ENCODE data around the gene TMEM72. TPM values are rescaled to one million over a fixed set of nuclear protein-coding genes. Genes with fewer than 3 reads are reported as not detected.

Gene TMEM72
- total and polyA plus RNA-seq, 2 donors (not counting 3 experiments of a cell fraction or from before 2014, with no cell fraction given), result not detected

- no peaks in the 10 kb centered on the region for H4K20me1 ChIP-seq (replicated peaks; ENCODE audit: control insufficient read depth, extremely low read depth, insufficient read depth, low read length)
- no peaks in the 10 kb centered on the region for H3K79me2 ChIP-seq (ENCODE audit: control insufficient read depth, insufficient read depth, low read length)
- H3K9me3 ChIP-seq (replicated peaks; ENCODE audit: control insufficient read depth, insufficient read depth, low read length), result no peaks in the 10 kb centered on the region
- POLR2A ChIA-PET, result no interaction called here
- no peak for TF ChIP-seq FOS (IDR thresholded peaks at IDR 0.05; ENCODE audit: borderline replicate concordance, insufficient read depth, low read length)
- no peak for TF ChIP-seq GATA2 (IDR thresholded peaks at IDR 0.05; ENCODE audit: insufficient read depth, insufficient read length, low read depth, low read length)
- TF ChIP-seq JUN (IDR thresholded peaks at IDR 0.05; ENCODE audit: borderline replicate concordance, insufficient read depth, insufficient read length, low read depth), result no peak
- no peak overlapping the region for H3K27ac ChIP-seq (ENCODE audit: insufficient read depth, low read depth, low read length)
- H3K4me2 ChIP-seq (ENCODE audit: insufficient read depth, low read length), result no peak overlapping the region
- H3K4me1 ChIP-seq (ENCODE audit: control insufficient read depth, extremely low read depth, insufficient read depth, low read length), result no peaks in the 10 kb centered on the region
- no TSS peak for BruUV-seq (replicated peaks)
- no peak for FAIRE-seq
- no peaks in the 10 kb centered on the region for H3K27me3 ChIP-seq (ENCODE audit: control insufficient read depth in 2 of 2, insufficient read depth in 2 of 2, low read length in 2 of 2)
- no peaks in the 10 kb centered on the region for H3K36me3 ChIP-seq (ENCODE audit: control insufficient read depth in 2 of 2, extremely low read depth in 1 of 2, insufficient read depth in 2 of 2, low read length in 2 of 2)
- H3K9ac ChIP-seq (replicated peaks; ENCODE audit: extremely low read depth, insufficient read depth, low read length), result no peak overlapping the region
- H3K9me1 ChIP-seq (replicated peaks; ENCODE audit: control insufficient read depth, extremely low read depth, insufficient read depth, low read length), result no peaks in the 10 kb centered on the region
- dilution Hi-C loops (cut with MboI; ENCODE audit: extremely low pct_ligation_motif_present, low sequenced_read_pairs), result no loop called here
- CTCF ChIA-PET, result interaction anchor here (1.1 to 4.8 kb wide), 6 partner anchors 10 to 301 kb away, joined by 3 to 62 read pairs (median 10); partner anchors contain the start of gene ZNF22
- H3K4me3 ChIP-seq (replicated peaks in 1 of 3; ENCODE audit: insufficient read depth in 1 of 3, low read depth in 1 of 3, low read length in 3 of 3), result no peak overlapping the region
- intact Hi-C loops (cut with micrococcal nuclease), result no loop called here
- H2AFZ ChIP-seq (ENCODE audit: low read depth, low read length), result no peak overlapping the region
- no peak for DNase-seq (ENCODE audit: low read depth, low spot score)
Observed at GRCh38 chr10:44934416-44935200, 23.5 kb downstream of the TMEM72 start.

GRCh38 chr10:44935201-44935965 is 24.2 kb downstream of the TMEM72 start:
- TF ChIP-seq MYC (IDR thresholded peaks at IDR 0.05; ENCODE audit: low read depth, low read length), result no peak
- no peak for TF ChIP-seq EZH2 (IDR thresholded peaks at IDR 0.05; ENCODE audit: borderline replicate concordance, low read depth, low read length, severe bottlenecking)
- no peak for TF ChIP-seq JUN (IDR thresholded peaks at IDR 0.05; ENCODE audit: borderline replicate concordance, insufficient read depth, insufficient read length, low read depth)
- no peak for TF ChIP-seq POLR2AphosphoS5 (IDR thresholded peaks at IDR 0.05; ENCODE audit: insufficient read depth, low read depth, low read length)
- TF ChIP-seq FOS (IDR thresholded peaks at IDR 0.05; ENCODE audit: borderline replicate concordance, insufficient read depth, low read length), result no peak
- no peak for TF ChIP-seq MAX (IDR thresholded peaks at IDR 0.05; ENCODE audit: insufficient read depth, insufficient read length)
- no peak for TF ChIP-seq POLR2A (IDR thresholded peaks at IDR 0.05; ENCODE audit: low read depth, low read length)
- TF ChIP-seq, protein P1, sequence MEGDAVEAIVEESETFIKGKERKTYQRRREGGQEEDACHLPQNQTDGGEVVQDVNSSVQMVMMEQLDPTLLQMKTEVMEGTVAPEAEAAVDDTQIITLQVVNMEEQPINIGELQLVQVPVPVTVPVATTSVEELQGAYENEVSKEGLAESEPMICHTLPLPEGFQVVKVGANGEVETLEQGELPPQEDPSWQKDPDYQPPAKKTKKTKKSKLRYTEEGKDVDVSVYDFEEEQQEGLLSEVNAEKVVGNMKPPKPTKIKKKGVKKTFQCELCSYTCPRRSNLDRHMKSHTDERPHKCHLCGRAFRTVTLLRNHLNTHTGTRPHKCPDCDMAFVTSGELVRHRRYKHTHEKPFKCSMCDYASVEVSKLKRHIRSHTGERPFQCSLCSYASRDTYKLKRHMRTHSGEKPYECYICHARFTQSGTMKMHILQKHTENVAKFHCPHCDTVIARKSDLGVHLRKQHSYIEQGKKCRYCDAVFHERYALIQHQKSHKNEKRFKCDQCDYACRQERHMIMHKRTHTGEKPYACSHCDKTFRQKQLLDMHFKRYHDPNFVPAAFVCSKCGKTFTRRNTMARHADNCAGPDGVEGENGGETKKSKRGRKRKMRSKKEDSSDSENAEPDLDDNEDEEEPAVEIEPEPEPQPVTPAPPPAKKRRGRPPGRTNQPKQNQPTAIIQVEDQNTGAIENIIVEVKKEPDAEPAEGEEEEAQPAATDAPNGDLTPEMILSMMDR (IDR thresholded peaks at IDR 0.05; ENCODE audit: extremely low read depth in 1 of 2, insufficient read depth in 1 of 2, low read depth in 1 of 2, low read length in 2 of 2), result no peak
- DNase-seq (ENCODE audit: low read depth, low spot score) (peak; percentile 38), FAIRE-seq (no peak)
- Histone ChIP-seq H3K79me2 (ENCODE audit: control insufficient read depth, insufficient read depth, low read length) (no peaks in the 10 kb centered on the region), H3K27me3 (ENCODE audit: control insufficient read depth in 2 of 2, insufficient read depth in 2 of 2, low read length in 2 of 2) (peaks cover 0 to under 1% of the 10 kb centered on the region in 2 experiments), H3K4me1 (ENCODE audit: control insufficient read depth, extremely low read depth, insufficient read depth, low read length) (no peaks in the 10 kb centered on the region), H3K9me3 (replicated peaks; ENCODE audit: control insufficient read depth, insufficient read depth, low read length) (no peaks in the 10 kb centered on the region), H3K4me3 (replicated peaks in 1 of 3; ENCODE audit: insufficient read depth in 1 of 3, low read depth in 1 of 3, low read length in 3 of 3) (no peak overlapping the region), H3K27ac (ENCODE audit: insufficient read depth, low read depth, low read length) (no peak overlapping the region), H3K9me1 (replicated peaks; ENCODE audit: control insufficient read depth, extremely low read depth, insufficient read depth, low read length) (no peaks in the 10 kb centered on the region), H4K20me1 (replicated peaks; ENCODE audit: control insufficient read depth, extremely low read depth, insufficient read depth, low read length) (no peaks in the 10 kb centered on the region), H3K36me3 (ENCODE audit: control insufficient read depth in 2 of 2, extremely low read depth in 1 of 2, insufficient read depth in 2 of 2, low read length in 2 of 2) (no peaks in the 10 kb centered on the region), H2AFZ (ENCODE audit: low read depth, low read length) (peak overlapping the region; percentile 8), H3K4me2 (ENCODE audit: insufficient read depth, low read length) (no peak overlapping the region), H3K9ac (replicated peaks; ENCODE audit: extremely low read depth, insufficient read depth, low read length) (no peak overlapping the region)
- ChIA-PET CTCF (interaction anchor here (1.1 to 4.8 kb wide), 6 partner anchors 9 to 69 kb away, joined by 3 to 62 read pairs (median 8); partner anchors contain the start of gene ZNF22), POLR2A (no interaction called here)
- no TSS peak for BruUV-seq (replicated peaks)
- dilution Hi-C loops (cut with MboI; ENCODE audit: extremely low pct_ligation_motif_present, low sequenced_read_pairs), result no loop called here
- intact Hi-C loops (cut with micrococcal nuclease), result no loop called here
